HEK293T (cell line): ENCODE measurements around the gene ABR.

Source experiments
- BHLHE40 ChIP-seq: fragments of 450-650 bp; IDR thresholded peaks from 2 replicates; pipeline ENCODE4 v1.6.1; 2016; ENCODE audit warnings: mild to moderate bottlenecking, moderate library complexity, borderline replicate concordance
- FOXA1 ChIP-seq: fragments of 450-650 bp; IDR thresholded peaks from 2 replicates; pipeline ENCODE4 v1.6.1; 2016; ENCODE audit warnings: mild to moderate bottlenecking
- FOXK2 ChIP-seq: fragments of 450-650 bp; IDR thresholded peaks from 2 replicates; pipeline ENCODE4 v1.6.1; 2016; ENCODE audit warnings: mild to moderate bottlenecking
- FOXM1 ChIP-seq: fragments of 450-650 bp; IDR thresholded peaks from 2 replicates; pipeline ENCODE4 v1.6.1; 2017; ENCODE audit warnings: mild to moderate bottlenecking, borderline replicate concordance
- NFRKB ChIP-seq: fragments of 450-650 bp; IDR thresholded peaks from 2 replicates; pipeline ENCODE4 v1.6.1; 2016; ENCODE audit warnings: mild to moderate bottlenecking, moderate library complexity
- SP1 ChIP-seq: fragments of 450-650 bp; IDR thresholded peaks from 2 replicates; pipeline ENCODE4 v1.6.1; 2017
- SUZ12 ChIP-seq: fragments of 450-650 bp; IDR thresholded peaks from 2 replicates; pipeline ENCODE4 v1.6.1; 2016; ENCODE audit warnings: mild to moderate bottlenecking
- TARDBP ChIP-seq: fragments of 450-650 bp; IDR thresholded peaks from 2 replicates; pipeline ENCODE4 v1.6.1; 2016
- ZNF384 ChIP-seq: fragments of 450-650 bp; IDR thresholded peaks from 2 replicates; pipeline ENCODE4 v1.6.1; 2016

GRCh38 chr17:964876-965275, 214.9 kb downstream of the ABR start:
- TF ChIP-seq FOXK2 (no peak), BHLHE40 (no peak), FOXA1 (no peak), SP1 (no peak), ZNF384 (no peak), SUZ12 (no peak), FOXM1 (no peak), NFRKB (no peak), TARDBP (no peak)
